A549 (cell line): ENCODE results near the gene ITGB3. TPM values are rescaled to one million over a fixed set of nuclear protein-coding genes. Genes with fewer than 3 reads are reported as not detected.

Source experiments
- ATAC-seq, 2 experiments: fragments of 200-7000 bp in 1 of 2; fragments of >200 bp in 1 of 2; cut with Nextera tagmentation in 1 of 2; cut with Tn5 transposase in 1 of 2; 3 replicates each; pipeline versions ENCODE4 v1.8.0 to v1.9.1; 2018 to 2020; ENCODE audit warnings: mild to moderate bottlenecking in 1 of 2, moderate library complexity in 1 of 2
- CTCF ChIA-PET: fragments of 300-600 bp; sonication (Branson Sonifier 250); formaldehyde crosslinking; extraction: SDS; loops from one replicate; lab custom pipeline; 2021; ENCODE audit warnings: antibody characterized with exemption, inconsistent platforms; lab: Yijun Ruan, JAX
- POLR2A ChIA-PET: fragments of 350-600 bp; formaldehyde crosslinking; extraction: SDS; loops from one replicate; lab custom pipeline; 2021; ENCODE audit warnings: antibody characterized with exemption, inconsistent platforms; lab: Yijun Ruan, JAX
- DNase-seq, 2 experiments: peaks; one replicate each; pipeline versions ENCODE4 v3.0.0 to v3.0.0-alpha.2; 2011 to 2016; ENCODE audit warnings: low read depth in 1 of 2, low spot score in 1 of 2
- FAIRE-seq: peaks from 2 replicates; lab custom pipeline; 2011; peaks lifted over from hg19 to GRCh38; lab: Jason Lieb, UNC
- H3K27ac ChIP-seq, 2 experiments: fragments of >200 bp; sonication (Bioruptor Twin); formaldehyde crosslinking; 3 replicates each; pipeline ENCODE4 v1.5.1; 2016 to 2017
- H3K4me1 ChIP-seq: fragments of >200 bp; sonication (Bioruptor Twin); formaldehyde crosslinking; 3 replicates; pipeline ENCODE4 v1.6.1; 2016
- H3K4me2 ChIP-seq: fragments of >200 bp; sonication (Bioruptor Twin); formaldehyde crosslinking; 3 replicates; pipeline ENCODE4 v1.6.1; 2016
- H3K4me3 ChIP-seq: fragments of >200 bp; sonication (Bioruptor Twin); formaldehyde crosslinking; 3 replicates; pipeline ENCODE4 v1.5.1; 2016
- H3K9me3 ChIP-seq: fragments of >200 bp; sonication (Bioruptor Twin); formaldehyde crosslinking; 3 replicates; pipeline ENCODE4 v1.6.1; 2016
- BHLHE40 ChIP-seq: IDR thresholded peaks from 2 replicates; pipeline ENCODE4 v1.6.1; 2012; ENCODE audit warnings: low read depth, low read length, inconsistent platforms
- CHD2 ChIP-seq: fragments of 150-350 bp; IDR thresholded peaks from 2 replicates; pipeline ENCODE4 v1.6.1; 2014; ENCODE audit warnings: low read length; ENCODE audit not compliant: partially characterized antibody
- EHMT2 ChIP-seq: fragments of 200-600 bp; sonication (generic); IDR thresholded peaks from 2 replicates; pipeline ENCODE4 v1.6.1; 2016; ENCODE audit warnings: antibody characterized with exemption, low read depth, mild to moderate bottlenecking, moderate library complexity
- EP300 ChIP-seq, 2 experiments: fragments of >200 bp; sonication (Bioruptor Twin); formaldehyde crosslinking; IDR thresholded peaks; 2 replicates in 1 of 2; 3 replicates in 1 of 2; pipeline ENCODE4 v1.6.1; 2016 to 2017
- FOSB ChIP-seq: fragments of 250-450 bp; sonication (Bioruptor Pico); IDR thresholded peaks from 2 replicates; pipeline ENCODE4 v1.5.0; 2020; ENCODE audit warnings: mild to moderate bottlenecking, moderate library complexity
- FOSL2 ChIP-seq, 2 experiments: fragments of 450-650 bp in 1 of 2; fragments of >200 bp in 1 of 2; sonication (Bioruptor Twin) in 1 of 2; formaldehyde crosslinking; IDR thresholded peaks; 2 replicates each; pipeline versions ENCODE4 v1.5.0 to v1.6.1; 2016 to 2020; ENCODE audit warnings: mild to moderate bottlenecking in 1 of 2, moderate library complexity in 1 of 2
- HDAC2 ChIP-seq: fragments of 200-600 bp; sonication (generic); IDR thresholded peaks from 2 replicates; pipeline ENCODE4 v1.6.1; 2016
- HOXA7 ChIP-seq: fragments of 250-450 bp; sonication (Bioruptor Pico); IDR thresholded peaks from 2 replicates; pipeline ENCODE4 v1.5.0; 2020; ENCODE audit warnings: mild to moderate bottlenecking, moderate library complexity
- HOXB13 ChIP-seq: fragments of 250-450 bp; sonication (Bioruptor Pico); IDR thresholded peaks from 2 replicates; pipeline ENCODE4 v1.5.0; 2020; ENCODE audit warnings: low read depth, mild to moderate bottlenecking, moderate library complexity
- JUN ChIP-seq, 2 experiments: fragments of >200 bp; sonication (Bioruptor Twin); formaldehyde crosslinking; IDR thresholded peaks; 2 replicates in 1 of 2; 3 replicates in 1 of 2; pipeline ENCODE4 v1.6.1; 2016 to 2017
- KDM1A ChIP-seq: fragments of 200-600 bp; sonication (generic); IDR thresholded peaks from 2 replicates; pipeline ENCODE4 v1.6.1; 2016; ENCODE audit warnings: low read depth, mild to moderate bottlenecking
- KDM5A ChIP-seq: fragments of 200-600 bp; sonication (generic); IDR thresholded peaks from 2 replicates; pipeline ENCODE4 v1.6.1; 2016; ENCODE audit warnings: antibody characterized with exemption, mild to moderate bottlenecking
- MAFK ChIP-seq: fragments of 450-650 bp; IDR thresholded peaks from 2 replicates; pipeline ENCODE4 v1.6.1; 2014; ENCODE audit not compliant: partially characterized antibody
- NPAS2 ChIP-seq: fragments of 250-450 bp; sonication (Bioruptor Pico); IDR thresholded peaks from 2 replicates; pipeline ENCODE4 v1.8.0; 2022; ENCODE audit warnings: mild to moderate bottlenecking, moderate library complexity, borderline replicate concordance
- PHF8 ChIP-seq: fragments of 200-600 bp; sonication (generic); IDR thresholded peaks from 2 replicates; pipeline ENCODE4 v1.6.1; 2016; ENCODE audit warnings: low read depth, mild to moderate bottlenecking, antibody characterized with exemption, moderate library complexity, borderline replicate concordance
- POLR2A ChIP-seq: IDR thresholded peaks from 2 replicates; pipeline ENCODE4 v1.6.1; 2012; ENCODE audit warnings: mild to moderate bottlenecking, low read length
- POLR2AphosphoS2 ChIP-seq: conservative IDR thresholded peaks from 2 replicates; pipeline ENCODE4 v1.6.1; 2012; ENCODE audit warnings: low read length, improper control_type of control experiment, inconsistent platforms
- RAD21 ChIP-seq, 2 experiments: fragments of >200 bp in 1 of 2; sonication (Bioruptor Twin) in 1 of 2; formaldehyde crosslinking in 1 of 2; IDR thresholded peaks in 1 of 2; conservative IDR thresholded peaks in 1 of 2; 2 replicates in 1 of 2; 3 replicates in 1 of 2; pipeline ENCODE4 v1.6.1; 2012 to 2018; ENCODE audit warnings: inconsistent platforms in 1 of 2
- RARB ChIP-seq: fragments of 250-450 bp; sonication (Bioruptor Pico); IDR thresholded peaks from 2 replicates; pipeline ENCODE4 v1.8.0; 2021; ENCODE audit warnings: mild to moderate bottlenecking, moderate library complexity
- RFX5 ChIP-seq: fragments of 450-650 bp; IDR thresholded peaks from 2 replicates; pipeline ENCODE4 v1.7.1; 2014; ENCODE audit warnings: antibody characterized with exemption, mild to moderate bottlenecking, moderate library complexity
- RNF2 ChIP-seq: fragments of 200-600 bp; sonication (generic); IDR thresholded peaks from 2 replicates; pipeline ENCODE4 v1.6.1; 2016; ENCODE audit warnings: low read depth, mild to moderate bottlenecking, antibody characterized with exemption, moderate library complexity, borderline replicate concordance
- SREBF2 ChIP-seq: fragments of 450-650 bp; IDR thresholded peaks from 2 replicates; pipeline ENCODE4 v1.6.1; 2014; ENCODE audit warnings: mild to moderate bottlenecking, moderate library complexity
- TFCP2L1 ChIP-seq: fragments of 250-450 bp; sonication (Bioruptor Pico); IDR thresholded peaks from 2 replicates; pipeline ENCODE4 v1.5.0; 2021; ENCODE audit warnings: mild to moderate bottlenecking
- TP53 ChIP-seq: fragments of 250-450 bp; sonication (Bioruptor Pico); IDR thresholded peaks from 2 replicates; pipeline ENCODE4 v1.5.0; 2021; ENCODE audit warnings: mild to moderate bottlenecking, moderate library complexity
- ZC3H11A ChIP-seq: fragments of 450-650 bp; IDR thresholded peaks from 2 replicates; pipeline ENCODE4 v1.6.1; 2014; ENCODE audit warnings: antibody characterized with exemption, mild to moderate bottlenecking
- ZFP36 ChIP-seq: fragments of 450-650 bp; IDR thresholded peaks from 2 replicates; pipeline ENCODE4 v1.6.1; 2014; ENCODE audit warnings: borderline replicate concordance; ENCODE audit not compliant: partially characterized antibody
- WGBS: methylation state at CpG from one replicate; pipeline ENCODE4 v1.1.6; 2017; ENCODE audit errors: missing lambda C conversion rate; 5-methylcytosine and 5-hydroxymethylcytosine counted together
- polyA minus RNA-seq: library from RNA; depleted of rRNA, polyadenylated mRNA; stranded (reverse); fragments of >200 nt; gene quantifications from 2 replicates; pipeline ENCODE4 v1.2.3, GENCODE V29; 2011; rRNA and poly(A)+ RNA removed
- polyA plus RNA-seq, 4 experiments: library from polyadenylated mRNA; depleted of rRNA in 3 of 4; stranded (reverse); fragments of >200 nt; fragmentation: RNase III in 1 of 4; extraction: RNeasy Plus Mini Kit Qiagen cat#74134 plus additional on column Dnase treatment in 1 of 4; gene quantifications; 2 replicates in 3 of 4; 3 replicates in 1 of 4; pipeline ENCODE4 v1.2.3, GENCODE V29; 2011 to 2017
- TF ChIP-seq, protein P1 (sequence below): fragments of 200-600 bp; sonication (generic); IDR thresholded peaks from 2 replicates; pipeline ENCODE4 v1.6.1; 2016; ENCODE audit warnings: antibody characterized with exemption, mild to moderate bottlenecking, moderate library complexity
- TF ChIP-seq, protein P2 (sequence below): IDR thresholded peaks from 2 replicates; pipeline ENCODE4 v1.6.1; 2012
- TF ChIP-seq, protein P3 (sequence below): fragments of >200 bp; sonication (Bioruptor Twin); formaldehyde crosslinking; IDR thresholded peaks from 2 replicates; pipeline ENCODE4 v1.6.1; 2016
- TF ChIP-seq, protein P4 (sequence below): fragments of >200 bp; sonication (Bioruptor Twin); formaldehyde crosslinking; IDR thresholded peaks from 3 replicates; pipeline ENCODE4 v1.5.1; 2016
- TF ChIP-seq, protein P5 (sequence below): IDR thresholded peaks from 2 replicates; pipeline ENCODE4 v1.6.1; 2012; ENCODE audit warnings: low read depth, borderline replicate concordance

Gene ITGB3
- polyA plus RNA-seq (2011; rRNA removed) (0.34 and 0.90 TPM in 2 replicates), polyA plus RNA-seq (2017; fragmentation: RNase III; extraction: RNeasy Plus Mini Kit Qiagen cat#74134 plus additional on column Dnase treatment) (3.7 to 6.2 TPM (median 5.0 TPM) in 3 replicates), polyA minus RNA-seq (1.7 and 2.6 TPM in 2 replicates)
- polyA plus RNA-seq (2012; cell fraction: cytosol; rRNA removed) = 0.15 and 0.32 TPM in 2 replicates
- polyA plus RNA-seq (2012; cell fraction: nucleus; rRNA removed) = 0.18 and 0.29 TPM in 2 replicates

DNA sequence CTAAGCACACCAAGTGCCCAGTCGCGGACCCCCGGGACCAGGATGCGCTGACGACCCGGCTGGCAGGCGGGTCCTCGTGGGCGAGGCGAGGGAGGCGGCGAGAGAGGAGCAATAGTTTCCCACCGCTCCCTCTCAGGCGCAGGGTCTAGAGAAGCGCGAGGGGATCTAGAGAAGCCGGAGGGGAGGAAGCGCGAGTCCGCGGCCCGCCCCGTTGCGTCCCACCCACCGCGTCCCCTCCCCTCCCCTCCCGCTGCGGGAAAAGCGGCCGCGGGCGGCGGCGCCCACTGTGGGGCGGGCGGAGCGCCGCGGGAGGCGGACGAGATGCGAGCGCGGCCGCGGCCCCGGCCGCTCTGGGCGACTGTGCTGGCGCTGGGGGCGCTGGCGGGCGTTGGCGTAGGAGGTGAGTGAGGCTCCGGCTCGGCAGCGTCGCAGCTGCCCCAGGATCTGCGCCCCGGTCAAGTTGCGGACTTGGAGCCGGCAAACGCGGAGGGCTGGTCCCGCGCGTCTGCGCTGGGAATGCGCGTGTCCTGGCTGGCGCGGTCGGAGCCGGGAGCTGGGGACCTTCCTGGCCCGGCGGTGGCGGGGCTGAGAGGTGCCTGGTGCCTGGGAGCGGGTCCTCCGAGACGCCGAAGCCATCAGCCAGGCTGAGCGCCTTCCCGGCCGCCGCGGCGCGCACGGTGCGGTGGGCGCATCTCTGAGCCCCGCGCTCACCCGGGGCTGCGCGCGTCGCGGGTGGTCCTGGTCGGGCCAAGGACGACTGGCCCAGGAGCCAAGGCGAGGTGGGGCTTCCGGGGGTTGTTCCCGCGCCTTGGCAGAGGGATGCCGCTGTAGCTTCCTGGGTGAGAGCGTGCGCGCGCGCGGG lies at the start of gene ITGB3:
Gene ITGB3 (plus strand): TSS at position 287 of the 862 bp plus-strand sequence. CDS start 35 bp downstream, at position 322.
- ChIA-PET POLR2A (interaction anchor here (1.0 kb wide), 1 partner anchor 70 kb away, joined by 5 read pairs; the partner anchor contains the start of gene EFCAB13), CTCF (interaction anchor here (0.5 to 7.4 kb wide), 14 partner anchors 11 to 1625 kb away, joined by 3 to 47 read pairs (median 4); no protein-coding TSS in a partner anchor)
- Histone ChIP-seq H3K4me2 (peak within 1 kb of the TSS; percentile 95), H3K4me1 (peaks cover 13% of the 10 kb centered on the region; the same call in 2 of the 3 replicates), H3K9me3 (no peaks in the 10 kb centered on the region), H3K27ac (peak within 1 kb of the TSS; percentile 42 to 82; a peak in 5 of 6 replicates), H3K4me3 (peak within 1 kb of the TSS; percentile 56)
- WGBS = 10% methylated on average over 72 of the region's 112 CpGs
- DNase-seq (peak; percentile 78 to 83), ATAC-seq (peak; percentile 98 to 99), FAIRE-seq (no peak)
- TF ChIP-seq RARB (no peak), TFCP2L1 (CRISPR knock-in tag) (no peak), RNF2 (no peak), EHMT2 (no peak), TP53 (CRISPR knock-in tag) (no peak), BHLHE40 (no peak), RAD21 (conservative IDR thresholded peaks at IDR 0.05 in 1 of 2, IDR thresholded peaks at IDR 0.05 in 1 of 2) (peak in 1 of 2 experiments; percentile 40; a peak in 3 of 5 replicates), ZFP36 (no peak), POLR2AphosphoS2 (no peak), EP300 (IDR thresholded peaks at IDR 0.05) (no peak), CHD2 (no peak), RFX5 (no peak), ZC3H11A (no peak), KDM1A (no peak), MAFK (no peak), FOSB (CRISPR knock-in tag) (no peak), HOXB13 (CRISPR knock-in tag) (no peak), NPAS2 (no peak), HOXA7 (CRISPR knock-in tag) (no peak), PHF8 (no peak), POLR2A (no peak), JUN (IDR thresholded peaks at IDR 0.05) (peak in 1 of 2 experiments; percentile 32; a peak in 1 of 5 replicates), FOSL2 (IDR thresholded peaks at IDR 0.05) (no peak), FOSL2 (CRISPR knock-in tag; IDR thresholded peaks at IDR 0.05) (no peak), KDM5A (no peak), HDAC2 (peak; percentile 97), SREBF2 (no peak)
- TF ChIP-seq, protein P1, sequence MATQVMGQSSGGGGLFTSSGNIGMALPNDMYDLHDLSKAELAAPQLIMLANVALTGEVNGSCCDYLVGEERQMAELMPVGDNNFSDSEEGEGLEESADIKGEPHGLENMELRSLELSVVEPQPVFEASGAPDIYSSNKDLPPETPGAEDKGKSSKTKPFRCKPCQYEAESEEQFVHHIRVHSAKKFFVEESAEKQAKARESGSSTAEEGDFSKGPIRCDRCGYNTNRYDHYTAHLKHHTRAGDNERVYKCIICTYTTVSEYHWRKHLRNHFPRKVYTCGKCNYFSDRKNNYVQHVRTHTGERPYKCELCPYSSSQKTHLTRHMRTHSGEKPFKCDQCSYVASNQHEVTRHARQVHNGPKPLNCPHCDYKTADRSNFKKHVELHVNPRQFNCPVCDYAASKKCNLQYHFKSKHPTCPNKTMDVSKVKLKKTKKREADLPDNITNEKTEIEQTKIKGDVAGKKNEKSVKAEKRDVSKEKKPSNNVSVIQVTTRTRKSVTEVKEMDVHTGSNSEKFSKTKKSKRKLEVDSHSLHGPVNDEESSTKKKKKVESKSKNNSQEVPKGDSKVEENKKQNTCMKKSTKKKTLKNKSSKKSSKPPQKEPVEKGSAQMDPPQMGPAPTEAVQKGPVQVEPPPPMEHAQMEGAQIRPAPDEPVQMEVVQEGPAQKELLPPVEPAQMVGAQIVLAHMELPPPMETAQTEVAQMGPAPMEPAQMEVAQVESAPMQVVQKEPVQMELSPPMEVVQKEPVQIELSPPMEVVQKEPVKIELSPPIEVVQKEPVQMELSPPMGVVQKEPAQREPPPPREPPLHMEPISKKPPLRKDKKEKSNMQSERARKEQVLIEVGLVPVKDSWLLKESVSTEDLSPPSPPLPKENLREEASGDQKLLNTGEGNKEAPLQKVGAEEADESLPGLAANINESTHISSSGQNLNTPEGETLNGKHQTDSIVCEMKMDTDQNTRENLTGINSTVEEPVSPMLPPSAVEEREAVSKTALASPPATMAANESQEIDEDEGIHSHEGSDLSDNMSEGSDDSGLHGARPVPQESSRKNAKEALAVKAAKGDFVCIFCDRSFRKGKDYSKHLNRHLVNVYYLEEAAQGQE = no peak
- TF ChIP-seq, protein P2, sequence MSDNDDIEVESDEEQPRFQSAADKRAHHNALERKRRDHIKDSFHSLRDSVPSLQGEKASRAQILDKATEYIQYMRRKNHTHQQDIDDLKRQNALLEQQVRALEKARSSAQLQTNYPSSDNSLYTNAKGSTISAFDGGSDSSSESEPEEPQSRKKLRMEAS = no peak; the same call in none of the 2 replicates
- TF ChIP-seq, protein P3, sequence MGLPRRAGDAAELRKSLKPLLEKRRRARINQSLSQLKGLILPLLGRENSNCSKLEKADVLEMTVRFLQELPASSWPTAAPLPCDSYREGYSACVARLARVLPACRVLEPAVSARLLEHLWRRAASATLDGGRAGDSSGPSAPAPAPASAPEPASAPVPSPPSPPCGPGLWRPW = no peak
- TF ChIP-seq, protein P4, sequence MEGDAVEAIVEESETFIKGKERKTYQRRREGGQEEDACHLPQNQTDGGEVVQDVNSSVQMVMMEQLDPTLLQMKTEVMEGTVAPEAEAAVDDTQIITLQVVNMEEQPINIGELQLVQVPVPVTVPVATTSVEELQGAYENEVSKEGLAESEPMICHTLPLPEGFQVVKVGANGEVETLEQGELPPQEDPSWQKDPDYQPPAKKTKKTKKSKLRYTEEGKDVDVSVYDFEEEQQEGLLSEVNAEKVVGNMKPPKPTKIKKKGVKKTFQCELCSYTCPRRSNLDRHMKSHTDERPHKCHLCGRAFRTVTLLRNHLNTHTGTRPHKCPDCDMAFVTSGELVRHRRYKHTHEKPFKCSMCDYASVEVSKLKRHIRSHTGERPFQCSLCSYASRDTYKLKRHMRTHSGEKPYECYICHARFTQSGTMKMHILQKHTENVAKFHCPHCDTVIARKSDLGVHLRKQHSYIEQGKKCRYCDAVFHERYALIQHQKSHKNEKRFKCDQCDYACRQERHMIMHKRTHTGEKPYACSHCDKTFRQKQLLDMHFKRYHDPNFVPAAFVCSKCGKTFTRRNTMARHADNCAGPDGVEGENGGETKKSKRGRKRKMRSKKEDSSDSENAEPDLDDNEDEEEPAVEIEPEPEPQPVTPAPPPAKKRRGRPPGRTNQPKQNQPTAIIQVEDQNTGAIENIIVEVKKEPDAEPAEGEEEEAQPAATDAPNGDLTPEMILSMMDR = peak; percentile 63
- TF ChIP-seq, protein P5, sequence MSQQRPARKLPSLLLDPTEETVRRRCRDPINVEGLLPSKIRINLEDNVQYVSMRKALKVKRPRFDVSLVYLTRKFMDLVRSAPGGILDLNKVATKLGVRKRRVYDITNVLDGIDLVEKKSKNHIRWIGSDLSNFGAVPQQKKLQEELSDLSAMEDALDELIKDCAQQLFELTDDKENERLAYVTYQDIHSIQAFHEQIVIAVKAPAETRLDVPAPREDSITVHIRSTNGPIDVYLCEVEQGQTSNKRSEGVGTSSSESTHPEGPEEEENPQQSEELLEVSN = peak; percentile 69; the same call in 1 of the 2 replicates
